HG03103 (cell line): ENCODE results near the gene KAT7.

Experiments
- ATAC-seq: cut with Tn5 transposase; IDR thresholded peaks from one replicate; pipeline ENCODE4 v1.9.1; 2021; ENCODE audit warnings: low read depth; ENCODE audit not compliant: unreplicated experiment

The KAT7 gene

DNA sequence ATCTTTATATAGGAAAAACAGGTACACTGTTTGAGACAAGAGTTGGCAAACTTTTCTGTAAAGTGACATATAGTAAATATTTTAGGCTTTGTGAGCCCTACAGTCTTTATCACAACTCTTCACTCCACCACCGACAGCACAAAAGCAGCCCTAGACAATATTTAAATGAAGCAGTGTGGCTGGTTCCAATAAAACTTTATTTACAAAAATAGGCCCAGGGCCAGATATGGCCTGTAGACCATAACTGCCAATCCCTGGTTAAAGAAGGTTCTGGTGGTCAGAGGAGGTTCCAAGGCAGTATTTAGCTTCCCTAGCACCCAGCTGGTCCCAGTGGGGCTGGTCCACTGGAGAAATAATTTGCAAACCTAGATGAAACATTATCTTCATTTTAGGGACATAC is 28.2 kb upstream of the KAT7 start:
- ATAC-seq = no peak

DNA sequence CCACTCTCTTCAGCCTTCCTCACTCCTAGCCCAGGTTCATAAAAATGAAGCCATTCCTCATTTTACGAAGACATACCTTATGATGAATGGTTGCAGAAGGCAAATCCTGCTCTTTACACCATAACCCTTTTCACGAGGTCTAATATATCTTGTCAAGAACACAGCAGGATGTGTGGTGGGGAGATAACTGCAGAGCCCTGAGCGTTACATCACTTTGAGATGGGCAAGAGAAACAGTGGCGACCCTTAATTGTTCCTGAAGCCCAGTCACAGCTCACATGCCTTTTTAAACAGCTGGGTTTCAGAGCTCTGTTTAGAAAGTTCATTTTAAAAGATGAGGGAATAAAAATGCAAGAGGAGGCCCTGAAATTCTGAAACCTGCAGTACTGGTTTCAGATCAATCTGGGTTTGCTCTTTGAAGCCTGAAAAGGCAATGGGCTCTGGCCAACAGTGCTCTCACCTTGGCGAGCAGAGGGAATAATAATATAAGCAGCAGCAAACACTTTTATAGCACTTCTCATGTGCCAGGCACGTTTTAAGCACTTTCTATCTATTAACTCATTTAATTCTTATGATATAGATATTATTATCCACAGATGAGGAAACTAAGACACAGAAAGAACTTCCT is 27.4 kb upstream of the KAT7 start:
- ATAC-seq = no peak

DNA sequence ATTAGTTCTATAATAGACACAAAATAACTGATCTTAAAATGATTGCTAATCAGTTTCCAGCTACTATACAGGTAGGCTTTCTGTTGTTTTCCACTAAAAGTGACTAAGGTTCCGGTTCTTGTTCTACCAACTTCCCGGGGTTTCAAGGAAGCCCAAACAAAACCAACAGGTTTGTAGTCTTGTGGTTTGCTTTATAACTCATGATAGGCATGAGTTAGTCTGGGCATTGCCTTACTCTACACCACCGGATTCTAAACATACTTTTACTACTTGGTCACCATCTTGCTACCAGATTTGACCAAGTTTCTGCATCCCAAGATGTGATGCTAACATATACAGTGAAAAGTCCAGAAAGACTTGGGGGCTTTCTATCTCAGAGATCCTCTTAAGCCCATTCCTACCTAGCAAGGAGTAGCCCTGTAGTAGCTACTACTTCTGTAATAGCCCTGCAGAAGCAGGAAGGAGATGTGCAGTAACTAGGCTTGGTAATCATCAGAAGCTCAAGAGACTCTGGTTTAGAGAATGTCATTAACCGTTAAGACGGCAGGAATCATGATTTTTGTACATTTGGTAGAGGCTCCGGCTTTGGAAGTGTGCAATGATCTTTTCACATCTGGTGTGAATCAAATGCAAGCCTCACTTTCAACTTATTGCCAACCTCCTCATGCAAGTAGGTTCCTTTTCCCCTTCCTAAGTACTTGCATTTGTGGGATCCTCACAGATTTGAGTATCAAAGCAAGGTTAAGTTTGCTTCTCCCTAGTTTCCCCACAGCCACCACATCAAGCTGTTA is 26.1 kb upstream of the KAT7 start:
- ATAC-seq = no peak

DNA sequence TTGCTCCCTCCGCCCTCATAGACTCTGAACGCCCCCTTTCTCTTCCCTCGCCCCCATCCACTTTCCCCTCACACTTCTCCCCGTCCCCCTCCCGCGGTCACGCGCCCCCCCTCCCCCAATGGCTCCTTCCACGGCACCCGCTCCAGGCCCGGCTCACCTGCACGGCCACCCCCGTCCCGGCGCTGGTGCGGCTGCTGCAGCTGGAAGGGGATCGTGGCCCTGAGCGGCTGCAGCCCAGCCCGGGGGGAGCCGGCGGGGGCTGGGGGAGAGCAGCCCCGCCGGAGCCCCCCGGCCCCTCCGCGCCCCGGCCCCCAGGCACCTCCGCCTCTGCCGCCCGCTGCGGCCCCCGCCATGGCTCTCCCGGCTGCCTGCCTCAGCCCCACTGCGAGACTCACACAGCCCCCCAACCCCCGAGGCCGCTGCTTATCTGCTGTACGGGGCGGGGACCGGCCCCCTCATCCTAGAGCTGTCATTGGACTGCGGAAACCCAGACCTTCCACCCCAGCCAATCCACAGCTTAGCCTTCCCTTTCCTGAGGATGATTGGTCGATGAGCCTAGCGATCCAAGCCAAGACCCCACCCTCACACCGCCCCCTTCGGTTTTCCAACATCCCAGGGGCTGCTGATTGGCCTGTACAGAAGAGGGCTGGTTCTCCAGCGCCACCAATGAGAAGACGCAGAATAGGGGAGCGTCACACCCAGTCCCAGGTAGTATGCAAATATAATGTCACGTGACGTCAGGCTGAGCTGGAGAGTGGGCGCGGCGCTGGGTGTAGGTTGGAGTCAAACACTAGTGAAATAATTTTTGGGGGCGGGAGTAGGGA is 24.5 kb upstream of the KAT7 start, which contains the start of gene FAM117A:
FAM117A (minus strand) TSS at position 397 of the 824 bp plus-strand sequence; CDS start at position 353, 44 bp downstream.
- ATAC-seq = peak; percentile 92

DNA sequence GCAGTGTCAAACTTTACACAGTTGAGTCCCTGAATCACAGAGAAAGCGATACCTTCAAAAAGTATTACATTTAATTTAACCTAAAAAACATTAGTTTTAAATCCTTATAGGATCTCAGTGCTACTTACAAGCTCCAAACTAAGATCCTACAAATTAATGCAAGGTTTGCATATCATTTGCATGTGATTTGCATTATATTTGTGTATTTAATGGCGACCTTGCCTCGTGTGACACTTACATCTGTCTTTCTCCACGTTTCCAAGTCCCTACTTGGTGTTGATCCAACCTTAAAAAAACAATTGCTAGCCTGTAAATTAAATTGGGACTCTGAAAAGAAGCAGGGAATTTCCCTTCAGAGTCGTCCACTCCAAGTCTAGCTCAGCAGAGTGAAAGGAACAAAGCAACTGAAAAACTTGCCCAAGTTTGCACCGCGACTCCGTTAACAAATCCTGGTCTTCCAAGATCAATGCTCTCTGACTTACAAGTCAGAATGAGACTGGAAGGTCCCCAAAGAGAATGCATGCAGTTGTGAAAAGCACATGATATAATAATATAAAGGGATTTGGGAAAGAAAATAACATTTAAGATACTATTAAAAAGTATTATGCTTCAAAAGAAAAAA is 23.8 kb upstream of the KAT7 start:
- no peak for ATAC-seq

DNA sequence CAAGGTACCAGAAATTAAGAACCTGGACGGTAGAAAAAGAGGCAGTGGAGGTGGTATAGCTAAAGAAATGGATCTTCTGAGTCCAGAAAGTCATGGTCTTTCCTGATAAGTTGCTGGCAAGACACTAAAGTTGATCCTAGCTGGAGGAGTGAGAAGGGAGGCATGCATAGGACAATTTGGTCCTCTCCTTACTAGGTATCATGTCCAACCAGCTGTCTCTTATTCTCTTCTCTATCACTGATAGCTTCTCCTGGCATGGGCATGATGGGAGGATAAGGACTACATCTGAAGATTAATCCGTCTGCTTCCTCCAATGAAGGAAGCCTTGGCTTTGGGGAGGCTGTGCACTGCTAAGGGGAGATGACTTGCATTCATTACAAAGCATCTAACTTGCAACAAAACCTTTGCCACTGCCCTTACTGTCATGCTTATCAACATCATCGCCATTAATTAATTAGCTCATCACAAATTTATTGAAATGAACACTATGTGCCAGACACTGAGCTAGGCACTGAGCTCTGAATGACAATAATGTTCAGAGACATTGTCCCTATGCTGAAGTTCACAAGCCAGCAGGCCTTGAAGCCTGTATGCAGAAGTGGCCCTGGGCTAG is 21.5 kb upstream of the KAT7 start:
- no peak for ATAC-seq

DNA sequence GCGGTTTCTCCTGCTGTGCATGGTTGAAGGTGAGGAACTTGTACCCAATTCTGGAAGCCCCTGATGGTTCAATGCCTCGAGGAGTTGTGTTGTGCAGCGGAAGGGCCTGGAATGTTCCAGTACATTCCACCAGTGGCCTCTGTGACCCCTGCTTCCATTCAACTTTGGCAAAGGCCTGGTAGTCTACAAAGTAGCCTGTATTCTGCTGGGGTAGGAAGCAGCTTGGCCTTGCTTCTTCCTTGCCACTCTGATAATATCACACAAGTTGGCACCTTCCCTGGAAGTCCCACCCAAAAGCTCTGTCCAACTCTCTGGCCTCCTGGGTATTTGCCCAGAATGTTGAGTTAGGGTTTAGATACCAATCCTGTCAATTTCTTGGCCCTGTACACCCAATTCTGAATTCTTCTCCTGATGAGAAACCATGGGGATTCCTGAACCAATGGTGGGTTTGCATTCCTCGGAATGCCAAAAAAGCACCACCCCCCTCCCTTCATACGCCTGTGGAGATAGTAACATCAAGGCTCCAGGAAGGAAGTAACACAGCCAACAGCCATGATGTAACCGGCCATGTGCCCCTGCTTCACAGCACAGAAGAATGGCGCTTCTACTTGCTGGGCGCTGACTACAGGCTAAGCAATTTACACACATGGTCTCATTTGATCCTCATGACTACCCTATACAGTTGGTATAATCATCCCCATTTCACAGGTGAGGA is 12.8 kb upstream of the KAT7 start:
- no peak for ATAC-seq

DNA sequence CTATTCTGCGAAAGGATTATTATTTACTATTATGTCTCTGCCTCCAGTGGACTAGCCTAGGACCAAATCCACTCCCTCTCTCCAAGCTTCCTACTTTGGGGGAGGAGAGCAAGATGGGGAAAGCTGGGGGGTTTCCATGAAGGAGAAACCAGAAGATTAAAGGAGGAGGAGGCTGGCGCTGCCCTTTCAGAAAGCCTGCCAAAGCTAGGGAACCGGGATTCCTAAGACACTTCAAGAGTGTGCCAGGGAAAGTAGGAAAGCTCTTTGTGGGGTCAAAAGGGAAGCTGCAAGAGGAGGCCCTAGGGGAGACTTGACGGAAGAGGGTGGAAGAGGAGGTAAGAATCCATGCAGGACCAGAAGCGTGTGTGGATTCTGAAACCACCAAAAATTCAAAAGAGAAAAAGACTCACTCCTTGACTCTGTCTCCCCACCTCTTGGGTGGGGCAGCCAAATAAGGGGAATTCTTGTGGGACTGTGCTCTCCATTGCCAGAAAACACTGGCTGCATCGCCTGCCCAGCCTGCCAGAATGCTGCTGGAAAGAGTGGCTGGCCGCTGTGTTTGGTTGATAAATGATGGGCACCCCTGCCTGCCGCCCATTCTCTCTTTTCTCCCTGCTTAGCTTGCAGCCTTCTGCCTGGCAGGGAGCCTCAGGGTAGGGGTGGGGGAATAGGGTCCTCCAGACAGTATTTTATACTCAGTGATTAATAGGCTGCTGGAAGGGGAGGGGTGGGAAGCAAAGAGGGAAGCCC is 11.8 kb upstream of the KAT7 start:
- ATAC-seq = no peak

DNA sequence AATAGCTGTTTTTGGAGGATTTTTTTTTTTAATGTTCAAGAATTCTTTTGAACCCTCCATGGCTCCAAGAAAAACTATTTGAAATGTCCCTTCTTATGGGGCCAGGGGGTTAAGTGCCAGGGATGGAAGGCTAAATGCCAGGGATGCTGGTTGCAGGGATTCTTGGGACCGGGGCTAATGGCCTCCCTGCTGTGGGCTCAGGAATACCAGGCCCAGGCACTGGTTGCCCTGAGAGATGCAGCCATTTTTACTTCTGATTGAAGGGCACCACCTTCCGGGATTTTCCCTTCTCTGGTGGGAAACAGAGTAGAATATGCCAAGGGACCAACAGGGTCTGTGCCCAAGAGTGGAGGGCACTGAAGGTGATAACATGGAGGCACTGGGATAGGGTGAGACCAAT is 10.9 kb upstream of the KAT7 start:
- no peak for ATAC-seq

DNA sequence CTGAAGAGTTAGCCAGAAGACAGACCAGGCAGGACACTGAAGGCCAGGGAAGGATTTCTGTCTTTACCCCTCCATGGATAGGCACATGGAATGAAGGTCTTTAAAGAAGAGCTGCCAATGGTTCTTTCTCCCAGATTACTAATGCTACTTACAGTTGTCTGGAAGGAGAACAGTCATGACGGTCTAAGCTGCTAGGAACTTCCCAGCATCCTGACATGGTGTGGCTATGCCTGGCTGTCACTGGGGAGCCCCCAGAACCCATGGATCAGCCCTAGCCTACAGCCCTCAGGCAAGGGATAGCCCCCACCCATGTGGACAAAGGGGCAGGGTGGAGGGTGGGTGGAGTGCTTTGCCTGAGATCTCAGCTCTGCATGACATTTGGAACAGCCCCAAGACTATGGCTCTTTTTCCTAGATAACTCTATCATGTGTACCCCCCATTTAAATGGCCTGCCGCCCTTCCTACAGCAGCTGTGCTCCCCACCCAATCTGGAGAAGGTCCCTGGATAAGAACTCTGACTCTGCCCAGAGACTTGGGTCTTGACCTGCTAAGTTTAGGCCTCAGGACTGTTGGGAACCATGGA is 9.2 kb upstream of the KAT7 start:
- no peak for ATAC-seq

DNA sequence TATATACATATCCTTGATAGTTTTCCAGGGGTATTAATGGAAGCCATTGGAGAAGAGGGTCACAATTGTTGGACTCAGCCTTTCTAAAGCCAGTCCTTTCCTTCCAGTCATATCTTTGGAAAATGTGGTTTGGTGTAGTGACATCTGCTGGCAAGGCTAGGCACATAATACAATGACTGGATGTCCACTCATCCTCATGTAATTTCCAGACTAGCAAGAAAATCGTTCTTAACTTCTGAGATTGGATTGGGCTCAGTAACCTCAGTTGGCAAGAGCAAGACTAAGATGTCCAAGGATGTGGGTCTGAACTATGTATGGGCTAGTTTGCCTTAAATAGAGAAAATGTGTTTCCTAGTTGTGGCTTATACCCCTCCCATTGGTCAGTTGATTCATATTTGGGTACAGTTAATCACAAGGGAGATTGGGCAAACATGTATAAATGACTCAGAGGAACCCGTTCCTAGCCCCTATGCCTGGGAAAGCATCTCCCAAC is 8.7 kb upstream of the KAT7 start:
- no peak for ATAC-seq

DNA sequence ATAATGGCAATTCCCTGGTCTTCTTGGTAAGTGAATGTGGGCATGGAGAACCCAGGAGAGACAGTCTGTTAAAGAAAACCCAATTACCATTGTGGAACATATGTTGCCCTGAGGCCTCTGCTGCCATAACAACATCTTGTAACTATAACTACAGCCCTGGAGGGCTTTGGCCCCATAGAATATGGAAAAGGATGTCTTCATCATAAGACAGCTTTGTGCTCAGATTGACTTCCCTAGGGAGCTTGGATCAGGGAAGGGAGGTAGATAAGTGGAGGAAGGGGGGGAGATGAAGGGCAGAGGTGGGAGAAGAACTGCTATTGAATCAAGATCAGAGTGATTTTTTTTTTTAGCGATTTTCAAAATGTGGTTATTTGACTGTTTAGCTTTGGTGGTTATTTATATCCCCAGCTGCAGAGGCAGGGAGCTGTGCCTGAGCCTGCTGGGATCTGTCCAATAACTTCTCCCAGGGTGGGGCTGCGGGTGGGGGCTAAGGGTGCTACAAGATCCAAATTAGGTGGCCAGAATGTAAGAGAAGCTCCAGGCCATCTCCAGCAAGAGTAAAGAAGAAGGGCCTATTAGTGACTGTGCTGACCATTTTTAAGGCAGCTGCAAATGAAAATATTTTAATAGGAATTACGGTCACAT is 5.3 kb upstream of the KAT7 start:
- ATAC-seq = no peak

DNA sequence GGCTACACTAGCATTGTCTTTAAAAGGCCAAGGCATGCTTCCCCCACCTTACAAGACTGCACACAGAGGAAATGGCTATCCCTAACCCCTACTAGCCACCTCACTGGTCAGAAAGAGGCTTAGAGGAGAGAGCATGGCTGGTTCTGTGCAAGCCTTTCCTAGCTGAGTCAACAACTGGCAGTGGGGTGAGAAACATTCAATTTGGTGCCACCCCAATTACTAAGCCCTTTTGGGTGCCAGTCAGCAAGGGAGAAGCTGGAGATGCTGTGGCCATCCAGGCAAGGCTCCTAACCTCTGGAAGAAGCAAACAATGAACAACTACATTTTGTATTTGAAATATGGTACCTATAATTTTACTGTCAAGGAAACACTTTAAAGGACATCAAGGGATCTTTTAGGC is 4.7 kb upstream of the KAT7 start:
- ATAC-seq = no peak

DNA sequence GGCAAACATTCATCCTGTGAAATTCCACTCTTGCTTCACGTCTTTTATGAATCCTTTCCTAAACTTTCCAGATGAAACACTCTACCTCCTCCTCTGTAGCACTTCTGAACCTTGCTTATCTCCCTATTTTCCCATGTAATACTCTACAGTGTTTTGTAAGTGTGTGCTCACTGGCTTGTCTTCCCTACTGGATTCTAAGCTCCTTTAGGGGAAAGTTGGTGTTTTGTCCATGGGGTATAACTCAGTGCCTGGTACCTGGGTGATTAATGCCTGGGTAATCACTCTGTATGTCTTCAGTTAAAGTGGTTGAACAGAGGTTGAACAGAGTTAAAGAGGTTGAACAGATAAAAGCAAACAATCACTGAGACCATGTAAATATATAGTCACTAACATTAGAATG is 3.8 kb upstream of the KAT7 start:
- ATAC-seq = no peak

DNA sequence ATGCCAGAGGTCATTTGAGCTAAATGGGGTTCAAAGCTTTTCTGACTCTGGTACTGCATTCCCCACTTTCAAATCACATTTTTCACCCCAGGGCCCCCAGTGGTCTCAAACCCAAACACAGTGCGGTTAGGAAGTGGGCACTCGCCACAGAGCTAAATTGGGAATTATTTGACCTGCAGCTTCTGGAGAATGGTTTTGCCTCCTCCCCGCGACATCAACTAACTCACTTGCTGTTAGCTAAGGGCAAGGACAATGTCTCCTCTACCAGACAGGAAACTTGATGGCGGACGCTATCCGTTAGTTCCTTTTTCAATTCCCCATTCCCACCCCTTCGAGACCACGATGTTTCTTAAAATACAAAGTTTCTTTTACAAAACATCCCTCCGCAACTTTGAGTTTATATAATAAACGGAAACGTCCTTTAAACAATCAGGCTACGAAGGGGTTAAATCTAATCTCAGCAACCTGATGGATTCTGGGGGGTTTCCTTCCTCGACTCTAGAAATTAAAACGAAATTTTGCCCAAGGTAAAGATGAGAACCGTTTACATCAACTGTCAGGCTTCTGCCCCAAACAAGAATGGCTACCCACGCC is 500 bp upstream of the KAT7 start:
- ATAC-seq = no peak

DNA sequence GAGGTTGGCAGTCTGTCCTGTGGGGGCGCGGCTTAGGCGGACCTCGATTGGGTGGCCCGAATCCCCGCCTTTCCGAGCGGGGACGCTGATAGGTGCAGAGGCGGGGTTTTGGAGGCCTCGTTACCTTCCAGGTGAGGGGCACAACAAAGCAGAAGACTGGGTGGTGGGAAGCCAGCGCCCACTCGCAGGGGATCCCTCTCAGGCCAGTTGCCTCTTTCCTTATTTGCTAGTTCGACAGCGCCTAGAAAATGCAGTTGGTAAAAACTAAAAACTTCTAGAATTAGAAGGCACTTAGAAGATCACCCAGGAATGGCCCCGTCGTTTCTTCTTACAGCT is 730 bp downstream of the KAT7 start:
- no peak for ATAC-seq

DNA sequence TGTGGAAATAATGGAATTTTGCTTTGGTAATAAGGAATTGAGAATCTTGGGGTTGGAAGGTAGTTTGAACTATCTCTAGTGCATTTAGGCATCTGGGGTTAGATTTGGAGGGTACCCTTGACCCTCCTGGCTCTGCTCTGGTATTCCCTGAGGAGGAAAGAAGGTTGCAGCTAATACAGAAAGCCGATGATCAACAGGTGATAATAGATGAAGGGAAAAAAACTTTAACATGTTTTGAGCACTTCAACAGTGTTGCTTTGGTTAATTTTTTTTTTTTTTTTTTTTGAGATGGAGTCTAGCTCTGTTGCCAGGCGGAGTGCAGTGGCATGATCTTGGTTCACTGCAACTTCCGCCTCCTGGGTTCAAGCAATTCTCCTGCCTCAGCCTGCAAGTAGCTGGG is 4.8 kb downstream of the KAT7 start:
- no peak for ATAC-seq

DNA sequence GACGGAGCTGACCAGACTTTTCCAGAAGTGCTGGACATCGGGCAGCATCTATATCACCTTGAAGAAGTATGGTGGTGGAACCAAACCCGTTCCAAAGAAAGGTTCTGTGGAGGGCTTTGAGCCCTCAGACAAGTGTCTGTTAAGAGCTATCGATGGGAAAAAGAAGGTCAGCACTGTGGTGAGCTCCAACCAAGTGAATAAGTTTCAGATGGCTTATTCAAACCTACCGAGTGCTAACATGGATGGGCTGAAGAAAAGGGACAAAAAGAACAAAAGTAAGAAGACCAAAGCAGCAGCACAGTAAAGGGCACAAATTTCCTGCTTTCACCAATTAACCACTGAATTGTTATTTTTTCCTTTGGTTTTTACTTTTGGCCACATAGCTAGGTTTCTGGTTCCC is 6.9 kb downstream of the KAT7 start:
- ATAC-seq = no peak
